ENCODE measurements around the gene MC2R. TPM values are rescaled to one million over a fixed set of nuclear protein-coding genes. Genes with fewer than 3 reads are reported as not detected.
"Not testable (repeated sequence)": the region's sequence is repeated elsewhere in the genome, so short reads cannot be mapped to it uniquely, and the experiment has no call there.

Gene MC2R
- total RNA-seq, 2 donors from 2014 or later = not detected

GRCh38 chr18:13872373-13872772 lies 43.0 kb downstream of the MC2R start:
- Histone ChIP-seq H3K27ac (no peak overlapping the region), H3K9me3 (no peaks in the 10 kb centered on the region), H3K4me1 (replicated peaks) (no peaks in the 10 kb centered on the region), H3K4me3 (no peak overlapping the region), H3K27me3 (replicated peaks; ENCODE audit: insufficient read depth) (no peaks in the 10 kb centered on the region), H3K36me3 (no peaks in the 10 kb centered on the region)
- intact Hi-C loops (cut with DNase I) = no loop called here
- WGBS = 90% methylated on average over 14 of the region's 14 CpGs
- TF ChIP-seq POLR2A (IDR thresholded peaks at IDR 0.05) (no peak), CTCF (IDR thresholded peaks at IDR 0.05) (no peak), POLR2AphosphoS5 (IDR thresholded peaks at IDR 0.05) (no peak)
- DNase-seq (ENCODE audit: low spot score) = no peak

DNA sequence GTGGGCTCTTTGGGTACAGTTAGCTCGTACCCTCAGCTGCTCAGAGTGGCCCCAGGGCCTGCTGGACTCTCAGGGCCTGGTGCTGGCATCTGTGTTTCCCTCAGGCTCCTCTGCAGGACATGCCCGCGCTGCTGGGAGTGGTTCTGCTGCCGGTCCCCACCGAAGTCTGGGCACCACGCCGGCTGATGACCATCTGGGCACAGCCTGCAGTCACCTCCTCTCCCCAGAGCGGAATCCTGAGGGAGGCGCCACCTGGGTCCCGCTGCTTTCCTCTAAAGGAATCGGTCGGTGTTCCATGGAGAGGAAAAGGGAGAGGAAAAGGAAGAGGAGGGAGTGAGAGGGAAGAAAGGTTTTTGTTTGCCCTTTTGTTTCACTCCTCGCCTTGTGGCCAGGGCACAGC lies 43.6 kb downstream of the MC2R start:
- TF ChIP-seq CTCF (IDR thresholded peaks at IDR 0.05) (no peak), POLR2AphosphoS5 (IDR thresholded peaks at IDR 0.05) (no peak), POLR2A (IDR thresholded peaks at IDR 0.05) (no peak)
- H3K27me3 ChIP-seq (replicated peaks; ENCODE audit: insufficient read depth) = no peaks in the 10 kb centered on the region
- intact Hi-C loops (cut with DNase I) = no loop called here

DNA sequence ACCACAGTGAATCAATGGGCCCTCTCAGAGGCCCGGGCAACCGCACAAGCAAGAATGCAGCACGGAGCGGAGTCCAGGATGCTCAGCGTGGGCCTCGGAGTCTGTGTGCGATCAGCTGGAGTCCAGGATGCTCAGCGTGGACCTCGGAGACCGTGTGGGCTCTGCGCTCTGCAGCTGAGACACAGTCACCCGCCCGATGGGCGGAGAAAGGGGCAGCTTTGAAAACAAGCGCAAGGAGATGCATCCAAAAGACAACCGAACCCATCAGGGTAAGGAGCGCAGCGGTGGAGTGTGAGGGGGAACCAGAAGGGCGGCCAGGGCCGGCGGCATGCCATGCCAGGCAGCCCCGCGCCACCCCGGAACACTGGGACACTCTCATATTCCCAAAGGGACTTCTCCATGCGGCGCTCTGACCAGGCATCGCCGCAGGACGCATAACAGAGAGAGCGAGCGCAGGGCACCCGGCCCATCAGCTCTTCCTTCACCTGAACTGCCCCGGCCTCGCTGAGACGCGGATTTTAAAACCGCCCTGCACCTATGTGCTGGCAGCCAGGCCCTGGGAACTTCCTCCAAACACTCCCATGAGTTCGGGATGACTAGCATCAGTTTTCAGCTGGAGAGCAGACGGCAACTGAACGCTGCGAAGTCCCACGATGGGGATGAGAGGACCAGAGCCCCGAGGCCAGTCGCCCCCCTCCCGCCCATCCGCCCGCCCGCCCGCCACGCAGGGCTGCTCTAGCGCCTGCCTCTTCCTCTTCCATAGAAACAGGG lies 46.6 kb downstream of the MC2R start:
- Histone ChIP-seq H3K9me3 (no peaks in the 10 kb centered on the region), H3K36me3 (no peaks in the 10 kb centered on the region), H3K4me1 (replicated peaks) (no peaks in the 10 kb centered on the region), H3K27me3 (replicated peaks; ENCODE audit: insufficient read depth) (no peaks in the 10 kb centered on the region), H3K4me3 (no peak overlapping the region), H3K27ac (no peak overlapping the region)
- TF ChIP-seq CTCF (IDR thresholded peaks at IDR 0.05) = no peak
- no peak for TF ChIP-seq POLR2AphosphoS5 (IDR thresholded peaks at IDR 0.05)
- no peak for TF ChIP-seq POLR2A (IDR thresholded peaks at IDR 0.05)
- DNase-seq (ENCODE audit: low spot score) = no peak
- intact Hi-C loops (cut with DNase I) = no loop called here
- WGBS = 3% methylated on average over 48 of the region's 51 CpGs

More for the DNA sequence above, 43.6 kb downstream of the MC2R start:
- H3K36me3 ChIP-seq = no peaks in the 10 kb centered on the region
- no peaks in the 10 kb centered on the region for H3K4me1 ChIP-seq (replicated peaks)
- no peak for DNase-seq (ENCODE audit: low spot score)
- H3K4me3 ChIP-seq = no peak overlapping the region
- H3K27ac ChIP-seq = no peak overlapping the region
- 61% methylated on average over 13 of the region's 13 CpGs for WGBS
- H3K9me3 ChIP-seq = no peaks in the 10 kb centered on the region

GRCh38 chr18:13862898-13863297 lies 52.4 kb downstream of the MC2R start:
- H3K4me3 ChIP-seq; H3K36me3 ChIP-seq; DNase-seq (ENCODE audit: low spot score); H3K4me1 ChIP-seq (replicated peaks); H3K27ac ChIP-seq; H3K27me3 ChIP-seq (replicated peaks; ENCODE audit: insufficient read depth); intact Hi-C loops (cut with DNase I); H3K9me3 ChIP-seq: not testable (repeated sequence)
- 17% methylated on average over 7 of the region's 7 CpGs for WGBS

GRCh38 chr18:13849791-13850190 lies 65.5 kb downstream of the MC2R start:
- no peaks in the 10 kb centered on the region for H3K4me1 ChIP-seq (replicated peaks)
- no peak overlapping the region for H3K27ac ChIP-seq
- intact Hi-C loops (cut with DNase I) = no loop called here
- no peaks in the 10 kb centered on the region for H3K9me3 ChIP-seq
- 69% methylated on average over 4 of the region's 4 CpGs for WGBS
- no peak for TF ChIP-seq POLR2A (IDR thresholded peaks at IDR 0.05)
- no peak for TF ChIP-seq POLR2AphosphoS5 (IDR thresholded peaks at IDR 0.05)
- TF ChIP-seq CTCF (IDR thresholded peaks at IDR 0.05) = no peak
- no peaks in the 10 kb centered on the region for H3K27me3 ChIP-seq (replicated peaks; ENCODE audit: insufficient read depth)
- H3K4me3 ChIP-seq = no peak overlapping the region
- no peaks in the 10 kb centered on the region for H3K36me3 ChIP-seq
- no peak for DNase-seq (ENCODE audit: low spot score)

All from prostate gland (tissue), 2 donors.